ENCODE results near the gene NADSYN1. TPM values are rescaled to one million over a fixed set of nuclear protein-coding genes. Genes with fewer than 3 reads are reported as not detected.

Gene NADSYN1
- total and polyA plus RNA-seq, 2 experiments from 2014 or later, result 35.6 to 54.9 TPM

DNA sequence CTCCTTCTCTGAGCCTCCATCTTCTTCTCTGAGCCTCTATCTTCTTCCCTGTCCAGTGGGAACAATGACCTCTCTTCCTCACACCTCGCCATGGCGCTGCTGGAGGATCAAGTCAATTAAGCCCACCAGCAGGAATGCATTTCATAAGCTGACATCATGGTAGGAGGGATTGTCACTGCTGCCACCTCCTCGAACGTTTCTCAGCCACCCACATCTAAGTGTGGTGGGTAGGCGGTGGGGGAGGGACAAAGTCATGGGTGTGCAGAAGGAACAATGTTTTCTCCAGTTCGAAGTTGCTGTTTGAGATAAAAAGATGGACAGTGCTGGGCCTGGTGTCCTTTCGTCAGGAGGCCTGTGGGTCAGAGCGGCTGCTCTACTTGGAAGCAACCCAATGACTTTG lies 48.8 kb upstream of the NADSYN1 start (continued):
- no peak for TF ChIP-seq ZNF462 (CRISPR knock-in tag; IDR thresholded peaks at IDR 0.05)

DNA sequence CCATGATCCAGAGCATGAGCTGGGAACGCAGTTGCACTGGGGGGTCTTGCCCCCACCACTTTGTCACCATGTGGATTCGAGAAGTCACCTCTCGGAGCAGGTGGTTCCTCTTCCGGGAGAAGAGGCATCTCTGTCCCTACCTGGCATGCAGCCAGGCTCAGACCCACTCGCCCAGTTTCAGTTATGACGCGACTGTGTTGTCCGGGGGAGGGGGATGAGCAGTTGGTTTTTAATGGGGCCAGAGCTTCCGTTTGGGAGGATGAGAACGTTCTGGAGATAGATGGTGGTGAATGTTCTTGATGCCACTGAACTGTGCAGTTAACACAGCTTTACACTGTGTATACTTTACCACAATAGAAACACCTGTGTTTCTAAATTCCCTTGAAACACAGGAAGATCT lies 46.3 kb upstream of the NADSYN1 start:
- Histone ChIP-seq H2AFZ (no peak overlapping the region), H4K20me1 (replicated peaks; ENCODE audit: insufficient read depth) (no peaks in the 10 kb centered on the region), H3K27me3 (ENCODE audit: insufficient read depth) (no peaks in the 10 kb centered on the region), H3K36me3 (ENCODE audit: insufficient read depth) (no peaks in the 10 kb centered on the region), H3K9me2 (ENCODE audit: insufficient read depth) (peaks cover 3% of the 10 kb centered on the region; the same call in 1 of the 2 replicates), H3K27ac (ENCODE audit: low read depth) (no peak overlapping the region), H3F3A (replicated peaks; ENCODE audit: low read depth) (no peaks in the 10 kb centered on the region), H3K4me2 (no peak overlapping the region), H3K79me2 (replicated peaks; ENCODE audit: insufficient read depth) (no peaks in the 10 kb centered on the region), H3K4me1 (ENCODE audit: insufficient read depth) (no peaks in the 10 kb centered on the region), H3K4me3 (no peak overlapping the region)
- H3K4me1 Mint-ChIP-seq, result no peaks in the 10 kb centered on the region
- H3K27me3 Mint-ChIP-seq (ENCODE audit: insufficient read depth, low read depth, poor library complexity), result peaks cover 22% of the 10 kb centered on the region
- H3K9me3 Mint-ChIP-seq, result peaks cover 21% of the 10 kb centered on the region
- H3K36me3 Mint-ChIP-seq (ENCODE audit: low read depth), result peaks cover 7% of the 10 kb centered on the region; the same call in 2 of the 3 replicates
- H3K27ac Mint-ChIP-seq, result no peak overlapping the region
- DNase-seq (ENCODE audit: low spot score) (no peak), ATAC-seq (no peak)
- no peak overlapping the region for H3K4me3 Mint-ChIP-seq
- TF ChIP-seq ETS1 (IDR thresholded peaks at IDR 0.05) (no peak), NANOG (IDR thresholded peaks at IDR 0.05; ENCODE audit: borderline replicate concordance) (no peak), STAT1 (IDR thresholded peaks at IDR 0.05; ENCODE audit: unreplicated experiment) (no peak), ZNF462 (CRISPR knock-in tag; IDR thresholded peaks at IDR 0.05) (no peak)

Data from GM23338 (cell line).